ENCODE data around the gene CA5A. TPM values are rescaled to one million over a fixed set of nuclear protein-coding genes. Genes with fewer than 3 reads are reported as not detected.

Gene CA5A
- total and polyA plus RNA-seq, 2 of the 13 experiments (the other 11 are each of a cell fraction or from before 2014, with no cell fraction given), result 66.8 to 106 TPM

- TF ChIP-seq ZBTB44 (CRISPR knock-in tag; IDR thresholded peaks at IDR 0.05) (peak; percentile 37; the same call in 1 of the 2 replicates), JARID2 (CRISPR knock-in tag; IDR thresholded peaks at IDR 0.05; ENCODE audit: insufficient replicate concordance) (peak; percentile 22), ZFP1 (CRISPR knock-in tag; IDR thresholded peaks at IDR 0.05) (peak; percentile 94; the same call in 1 of the 2 replicates), TCF12 (IDR thresholded peaks at IDR 0.05) (no peak), TCF12 (CRISPR knock-in tag; IDR thresholded peaks at IDR 0.05) (peak; percentile 32; the same call in 1 of the 2 replicates), CBFB (CRISPR knock-in tag; IDR thresholded peaks at IDR 0.05) (peak; percentile 32; the same call in 1 of the 2 replicates), ZNF781 (CRISPR knock-in tag; IDR thresholded peaks at IDR 0.05; ENCODE audit: borderline replicate concordance, not compliant biosample characterization) (no peak), HDAC6 (IDR thresholded peaks at IDR 0.05; ENCODE audit: low read depth, low read length) (no peak), KAT2B (IDR thresholded peaks at IDR 0.05; ENCODE audit: borderline replicate concordance, low read depth, low read length) (no peak), YY1 (IDR thresholded peaks at IDR 0.05; ENCODE audit: insufficient read depth, insufficient replicate concordance, low read depth, low read length) (no peak), POGZ (CRISPR knock-in tag; IDR thresholded peaks at IDR 0.05) (peak; percentile 84), ZSCAN12 (CRISPR knock-in tag; IDR thresholded peaks at IDR 0.05) (no peak), ZNF784 (CRISPR knock-in tag; IDR thresholded peaks at IDR 0.05; ENCODE audit: borderline replicate concordance) (peak; percentile 75; the same call in 1 of the 2 replicates), RXRA (CRISPR knock-in tag; IDR thresholded peaks at IDR 0.05) (peak; percentile 98), ZNF75D (CRISPR knock-in tag; IDR thresholded peaks at IDR 0.05; ENCODE audit: borderline replicate concordance) (no peak), IKZF5 (CRISPR knock-in tag; IDR thresholded peaks at IDR 0.05) (peak; percentile 90; the same call in 1 of the 2 replicates), ZNF83 (CRISPR knock-in tag; IDR thresholded peaks at IDR 0.05; ENCODE audit: borderline replicate concordance) (peak; percentile 36; the same call in 1 of the 2 replicates), POLR2AphosphoS2 (IDR thresholded peaks at IDR 0.05; ENCODE audit: low read depth, low read length) (no peak), ZFY (CRISPR knock-in tag; IDR thresholded peaks at IDR 0.05) (peak; percentile 76), ZNF513 (CRISPR knock-in tag; conservative IDR thresholded peaks at IDR 0.05) (no peak), SAP130 (CRISPR knock-in tag; IDR thresholded peaks at IDR 0.05; ENCODE audit: low read depth) (peak; percentile 97), ZNF432 (CRISPR knock-in tag; IDR thresholded peaks at IDR 0.05; ENCODE audit: borderline replicate concordance) (no peak), ZSCAN29 (CRISPR knock-in tag; conservative IDR thresholded peaks at IDR 0.05) (no peak), ERF (CRISPR knock-in tag; IDR thresholded peaks at IDR 0.05) (peak; percentile 98), PAWR (CRISPR knock-in tag; IDR thresholded peaks at IDR 0.05; ENCODE audit: borderline replicate concordance) (0 out of 2 replicates have a peak, but pooled peaks have one; percentile 22), ZNF615 (CRISPR knock-in tag; IDR thresholded peaks at IDR 0.05; ENCODE audit: borderline replicate concordance) (no peak)
These were observed at the start of gene CA5A (continued) for GRCh38 chr16:87936375-87937230.
